Ammon's horn (tissue), 1 donor: ENCODE results near the gene MMP25.
A peak's percentile ranks its signal among the peaks of the same experiment; 100 is the strongest.
"Not testable (repeated sequence)": the region's sequence is repeated elsewhere in the genome, so short reads cannot be mapped to it uniquely, and the experiment has no call there.

Source experiments
- DNase-seq: peaks from one replicate; pipeline ENCODE4 v3.0.0-alpha.2; 2016; ENCODE audit warnings: low spot score

MMP25 gene

GRCh38 chr16:3055734-3056115, 9.4 kb downstream of the MMP25 start:
- DNase-seq = not testable (repeated sequence)

- no peak for DNase-seq
These were observed 10.2 kb downstream of the MMP25 start for GRCh38 chr16:3056336-3057180.

DNA sequence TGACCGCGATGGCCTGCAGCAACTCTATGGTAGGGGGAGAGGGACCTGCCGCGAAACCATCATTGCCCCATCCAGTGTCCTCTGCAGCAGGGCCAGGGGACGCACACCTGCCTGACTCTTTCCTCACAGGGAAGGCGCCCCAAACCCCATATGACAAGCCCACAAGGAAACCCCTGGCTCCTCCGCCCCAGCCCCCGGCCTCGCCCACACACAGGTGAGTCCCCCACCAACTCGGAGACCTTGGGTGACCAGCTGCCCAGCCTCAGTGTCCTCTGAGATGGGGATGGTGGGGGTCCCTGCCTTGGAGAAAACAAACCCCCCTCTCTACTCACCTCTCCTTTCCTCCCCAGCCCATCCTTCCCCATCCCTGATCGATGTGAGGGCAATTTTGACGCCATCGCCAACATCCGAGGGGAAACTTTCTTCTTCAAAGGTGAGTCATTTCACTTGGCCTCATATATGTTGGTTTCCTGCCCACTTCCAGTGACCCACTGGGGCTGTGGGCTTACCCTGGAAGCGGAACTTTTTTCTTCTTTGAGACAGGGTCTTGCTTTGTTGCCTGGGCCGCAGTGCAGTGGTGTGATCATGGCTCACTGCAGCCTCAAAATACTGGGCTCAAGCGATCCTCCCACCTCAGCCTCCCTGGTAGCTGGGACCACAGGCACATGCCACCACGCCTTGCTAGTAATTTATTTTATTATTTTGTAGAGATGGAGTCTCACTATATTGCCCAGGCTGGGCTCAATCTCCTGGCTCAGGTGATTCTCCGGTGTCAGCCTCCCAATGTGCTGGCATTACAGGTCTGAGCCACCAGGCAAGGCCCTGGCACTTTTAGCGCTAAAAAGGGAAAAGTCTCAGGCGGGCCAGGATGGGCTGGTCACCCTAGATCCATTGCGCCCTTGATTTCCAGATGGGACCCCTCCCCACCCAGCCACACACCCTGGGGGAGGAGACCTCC, 11.1 kb downstream of the MMP25 start:
- DNase-seq = no peak

GRCh38 chr16:3058139-3059030, 12.0 kb downstream of the MMP25 start:
- peak; percentile 36 for DNase-seq

- DNase-seq = peak; percentile 84
These were observed 12.8 kb downstream of the MMP25 start for GRCh38 chr16:3059041-3059722.

- DNase-seq = no peak
These were observed 13.4 kb downstream of the MMP25 start for GRCh38 chr16:3059723-3060242.

- no peak for DNase-seq
These were observed 14.2 kb downstream of the MMP25 start for GRCh38 chr16:3060339-3061127.

DNA sequence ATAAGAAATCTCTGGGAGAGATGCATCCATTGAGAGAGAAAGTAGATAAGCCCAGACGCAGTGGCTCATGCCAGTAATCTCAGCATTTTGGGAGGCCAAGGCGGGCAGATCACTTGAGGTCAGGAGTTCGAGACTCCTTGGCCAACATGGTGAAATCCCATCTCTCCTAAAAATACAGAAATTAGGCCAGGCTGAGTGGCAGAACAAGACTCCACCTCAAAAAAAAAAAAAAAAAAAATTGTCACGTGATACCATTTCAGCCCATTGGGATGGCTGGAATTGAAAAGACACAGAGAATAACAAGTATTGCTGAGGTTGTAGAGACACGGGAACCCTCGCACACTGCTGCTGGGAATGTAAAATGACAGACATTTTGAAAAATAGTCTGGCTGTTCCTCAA, 16.2 kb downstream of the MMP25 start:
- DNase-seq = no peak

- DNase-seq = no peak
These were observed 17.4 kb downstream of the MMP25 start for GRCh38 chr16:3063625-3064386.

DNA sequence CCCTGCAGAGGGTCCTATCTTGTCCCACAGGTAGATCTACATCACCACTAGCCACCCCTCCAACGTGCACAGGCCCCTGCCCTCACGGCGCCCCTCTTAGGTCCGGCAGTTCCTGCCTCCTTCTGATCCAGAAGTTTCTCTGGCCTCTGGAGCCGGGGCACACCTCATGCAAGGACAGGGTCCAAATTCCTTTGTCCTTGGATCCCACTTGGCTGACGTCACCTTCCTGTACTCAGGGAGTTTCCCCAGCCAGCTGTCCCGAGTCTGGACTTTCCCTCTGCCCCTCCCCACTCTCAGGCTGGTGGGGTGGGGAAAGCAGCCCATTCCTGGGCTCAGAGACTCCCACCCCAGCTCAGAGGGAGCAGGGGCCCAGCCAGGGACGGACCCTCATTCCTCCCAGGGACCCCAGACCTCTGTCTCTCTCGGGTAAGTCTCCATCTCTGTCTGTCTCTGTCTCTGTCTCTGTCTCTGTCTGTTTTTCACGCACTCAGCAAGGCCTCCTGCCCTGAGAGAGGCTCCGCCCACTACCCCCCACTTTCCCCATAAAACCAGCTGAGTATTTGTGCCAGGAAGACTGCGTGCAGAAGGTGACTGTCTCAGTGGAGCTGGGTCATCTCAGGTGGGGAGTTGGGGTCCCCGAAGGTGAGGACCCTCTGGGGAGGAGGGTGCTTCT, 18.8 kb downstream of the MMP25 start, which contains the start of gene IL32:
Gene IL32 (plus strand): TSS at position 572 of the 673 bp plus-strand sequence. CDS start 172 bp downstream, outside the sequence.
- no peak for DNase-seq

DNA sequence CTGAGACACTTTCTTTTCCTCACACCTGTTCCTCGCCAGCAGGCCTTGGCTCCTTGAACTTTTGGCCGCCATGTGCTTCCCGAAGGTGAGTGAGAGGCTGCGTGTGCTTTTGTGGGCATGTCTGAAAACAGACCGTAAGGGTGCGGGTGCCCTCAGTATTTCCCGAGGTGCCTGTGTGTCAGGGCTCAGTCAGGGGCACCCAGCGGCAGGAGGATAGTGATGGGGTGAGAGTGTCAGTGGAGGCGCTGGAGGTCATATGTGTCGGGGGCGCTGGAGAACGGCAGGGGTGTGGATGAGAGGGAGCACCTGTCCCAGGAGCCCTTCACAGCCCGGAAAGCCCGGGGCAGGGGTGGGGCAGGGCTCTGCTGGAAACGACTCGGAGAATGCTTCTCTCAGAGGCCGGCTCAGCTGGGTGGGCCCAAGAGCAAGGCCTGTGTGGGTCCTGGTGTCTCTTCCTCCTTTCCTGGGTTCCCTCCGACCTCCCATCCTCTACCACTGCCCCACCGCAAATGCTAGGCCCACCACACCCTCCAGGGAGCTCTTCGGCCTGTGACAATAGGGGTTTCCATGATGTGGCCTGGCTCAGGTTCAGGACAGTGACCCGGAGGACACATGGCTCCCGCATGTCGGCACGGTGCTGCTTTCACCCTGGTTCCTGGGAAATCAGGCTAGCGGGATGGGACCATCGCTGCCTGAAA, 19.5 kb downstream of the MMP25 start:
- DNase-seq = no peak

- no peak for DNase-seq
These were observed 20.0 kb downstream of the MMP25 start for GRCh38 chr16:3066440-3066748.

GRCh38 chr16:3068487-3068886, 22.1 kb downstream of the MMP25 start:
- no peak for DNase-seq

GRCh38 chr16:3069146-3069545, 22.8 kb downstream of the MMP25 start:
- DNase-seq = not testable (repeated sequence)

DNA sequence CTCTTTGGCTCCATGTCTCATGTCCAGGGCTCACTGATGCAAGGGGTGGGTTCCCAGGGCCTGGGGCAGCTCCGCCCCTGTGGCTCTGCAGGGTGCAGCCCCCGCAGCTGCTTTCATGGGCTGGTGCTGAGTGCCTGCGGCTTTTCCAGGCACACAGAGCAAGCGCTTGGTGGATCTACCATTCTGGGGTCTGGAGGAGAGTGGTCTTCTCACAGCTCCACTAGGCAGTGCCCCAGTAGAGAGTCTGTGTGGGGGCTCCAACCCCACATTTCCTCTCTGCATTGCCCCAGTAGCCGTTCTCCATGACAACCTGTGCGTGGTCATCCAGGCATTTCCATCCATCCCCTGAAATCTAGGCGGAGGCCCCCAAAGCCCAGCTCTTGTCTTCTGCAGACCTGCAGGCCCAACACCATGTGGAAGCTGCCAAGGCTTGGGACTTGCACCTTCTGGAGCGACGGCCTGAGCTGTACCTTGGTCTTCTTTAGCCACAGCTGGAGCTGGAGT, 24.3 kb downstream of the MMP25 start:
- no peak for DNase-seq

DNA sequence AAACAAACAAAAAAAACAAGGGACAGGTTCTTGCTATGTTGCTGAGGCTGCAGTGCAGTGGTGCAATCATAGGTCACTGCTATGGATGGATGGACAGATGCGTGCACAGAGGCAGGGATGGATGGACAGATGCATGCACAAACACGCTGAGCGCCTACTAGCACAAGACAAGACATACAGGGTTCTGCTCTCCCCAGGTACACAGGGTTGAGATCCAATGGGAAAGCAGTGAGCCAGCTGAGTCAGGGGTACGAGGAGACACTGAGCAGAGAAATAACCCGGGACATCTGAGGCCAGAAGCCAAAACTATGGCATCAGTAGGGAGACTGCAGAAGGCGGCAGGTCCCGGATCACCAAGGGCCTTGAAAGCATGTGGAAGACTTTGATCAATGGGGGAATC, 25.3 kb downstream of the MMP25 start:
- no peak for DNase-seq

- DNase-seq = not testable (repeated sequence)
These were observed 25.8 kb downstream of the MMP25 start for GRCh38 chr16:3072148-3072547.
